SK-N-MC (cell line): ENCODE data around the gene DOK5.

Experiments used
- EZH2 ChIP-seq: fragments of 200-600 bp; sonication (generic); IDR thresholded peaks from one replicate; pipeline ENCODE4 v1.6.1; 2017; ENCODE audit warnings: antibody characterized with exemption
- POLR2AphosphoS5 ChIP-seq: IDR thresholded peaks from 2 replicates; pipeline ENCODE4 v1.6.1; 2012; ENCODE audit warnings: mild to moderate bottlenecking, low read depth, low read length, borderline replicate concordance

- TF ChIP-seq EZH2 = no peak
- no peak for TF ChIP-seq POLR2AphosphoS5
Measured at GRCh38 chr20:54577637-54578036, 102.2 kb downstream of the DOK5 start.
